ENCODE measurements around the gene ONECUT3.

ONECUT3 gene

GRCh38 chr19:1813192-1814182, 60.2 kb downstream of the ONECUT3 start:
- no peak for FAIRE-seq
- no peak for DNase-seq (ENCODE audit: low spot score)

GRCh38 chr19:1814391-1814790, 61.1 kb downstream of the ONECUT3 start:
- FAIRE-seq (no peak), DNase-seq (ENCODE audit: low spot score) (no peak)

GRCh38 chr19:1814833-1815604, 61.7 kb downstream of the ONECUT3 start:
- no peak for DNase-seq (ENCODE audit: low spot score)
- no peak for FAIRE-seq

GRCh38 chr19:1815605-1816529, 62.6 kb downstream of the ONECUT3 start:
- no peak for FAIRE-seq

GRCh38 chr19:1816530-1817298, 63.4 kb downstream of the ONECUT3 start:
- no peak for FAIRE-seq
- no peak for DNase-seq (ENCODE audit: low spot score)

More at GRCh38 chr19:1815605-1816529, 62.6 kb downstream of the ONECUT3 start:
- no peak for DNase-seq (ENCODE audit: low spot score)

GRCh38 chr19:1817553-1818179, 64.4 kb downstream of the ONECUT3 start:
- DNase-seq (ENCODE audit: low spot score) (no peak), FAIRE-seq (no peak)

- DNase-seq (ENCODE audit: low spot score) (no peak), FAIRE-seq (no peak)
Observed at GRCh38 chr19:1818549-1819195, 65.4 kb downstream of the ONECUT3 start.

- DNase-seq (ENCODE audit: low spot score) (no peak), FAIRE-seq (no peak)
Observed at GRCh38 chr19:1819341-1820255, 66.3 kb downstream of the ONECUT3 start.

GRCh38 chr19:1822210-1822609, 68.9 kb downstream of the ONECUT3 start:
- no peak for FAIRE-seq

GRCh38 chr19:1823020-1823419, 69.7 kb downstream of the ONECUT3 start:
- DNase-seq (ENCODE audit: low spot score): no peak

More at GRCh38 chr19:1822210-1822609, 68.9 kb downstream of the ONECUT3 start:
- no peak for DNase-seq (ENCODE audit: low spot score)

GRCh38 chr19:1823539-1824251, 70.4 kb downstream of the ONECUT3 start:
- FAIRE-seq: no peak
- DNase-seq (ENCODE audit: low spot score): no peak

More at GRCh38 chr19:1823020-1823419, 69.7 kb downstream of the ONECUT3 start:
- FAIRE-seq: no peak

GRCh38 chr19:1824252-1824622, 70.9 kb downstream of the ONECUT3 start:
- FAIRE-seq: no peak

GRCh38 chr19:1825909-1826556, 72.7 kb downstream of the ONECUT3 start:
- DNase-seq (ENCODE audit: low spot score): peak; percentile 77
- no peak for FAIRE-seq

More at GRCh38 chr19:1824252-1824622, 70.9 kb downstream of the ONECUT3 start:
- no peak for DNase-seq (ENCODE audit: low spot score)

- DNase-seq (ENCODE audit: low spot score) (no peak), FAIRE-seq (no peak)
Observed at GRCh38 chr19:1826557-1827521, 73.5 kb downstream of the ONECUT3 start.

GRCh38 chr19:1827566-1828278, 74.4 kb downstream of the ONECUT3 start:
- FAIRE-seq: no peak
- DNase-seq (ENCODE audit: low spot score): no peak
